Urinary bladder (tissue), 4 donors: Measurements from ENCODE around the gene TCFL5. TPM values are rescaled to one million over a fixed set of nuclear protein-coding genes. Genes with fewer than 3 reads are reported as not detected.
"Not testable (repeated sequence)": the region's sequence is repeated elsewhere in the genome, so short reads cannot be mapped to it uniquely, and the experiment has no call there.

Experiments used
- DNase-seq: peaks from one replicate; pipeline ENCODE4 v3.0.0-alpha.2; 2015; ENCODE audit errors: extremely low spot score
- H3K27ac ChIP-seq: one replicate; pipeline ENCODE4 v1.5.1; 2013; ENCODE audit warnings: low read depth, mild to moderate bottlenecking, moderate library complexity
- H3K36me3 ChIP-seq: one replicate; pipeline ENCODE4 v1.6.1; 2013; ENCODE audit warnings: mild to moderate bottlenecking, moderate library complexity; ENCODE audit not compliant: insufficient read depth
- H3K4me1 ChIP-seq: one replicate; pipeline ENCODE4 v1.6.1; 2013; ENCODE audit warnings: mild to moderate bottlenecking, moderate library complexity; ENCODE audit not compliant: insufficient read depth
- H3K4me3 ChIP-seq: one replicate; pipeline ENCODE4 v1.5.1; 2013; ENCODE audit warnings: low read depth, low read length
- WGBS: extraction: QIAGEN DNeasy Blood & Tissue Kit; methylation state at CpG from one replicate; pipeline ENCODE4 v1.1.7; 2013; 5-methylcytosine and 5-hydroxymethylcytosine counted together
- polyA plus RNA-seq: library from polyadenylated mRNA; stranded (reverse); fragments of 200-250 nt; gene quantifications from one replicate; pipeline ENCODE4 v1.2.3, GENCODE V29; 2013
- total RNA-seq: library from RNA; depleted of rRNA; stranded (reverse); fragments of >200 nt; gene quantifications from one replicate; pipeline ENCODE4 v1.2.3, GENCODE V29; 2014
- donor health status: healthy with polysubstance abuse.
- donor health status: healthy.

The TCFL5 gene
- total and polyA plus RNA-seq, 2 donors: 10.7 to 21.0 TPM

- H3K27ac ChIP-seq: no peak overlapping the region
- 92% methylated on average over 37 of the region's 37 CpGs for WGBS
Measured at GRCh38 chr20:62880147-62880934, 18.7 kb upstream of the TCFL5 start.

GRCh38 chr20:62879275-62880146, 17.9 kb upstream of the TCFL5 start:
- no peak for DNase-seq
- H3K36me3 ChIP-seq: peaks cover 3% of the 10 kb centered on the region
- WGBS: 68% methylated on average over 80 of the region's 80 CpGs
- H3K4me1 ChIP-seq: no peaks in the 10 kb centered on the region
- no peak overlapping the region for H3K4me3 ChIP-seq
- H3K27ac ChIP-seq: no peak overlapping the region

More at GRCh38 chr20:62880147-62880934, 18.7 kb upstream of the TCFL5 start:
- Histone ChIP-seq H3K36me3 (peaks cover 3% of the 10 kb centered on the region), H3K4me3 (no peak overlapping the region), H3K4me1 (no peaks in the 10 kb centered on the region)
- no peak for DNase-seq

DNA sequence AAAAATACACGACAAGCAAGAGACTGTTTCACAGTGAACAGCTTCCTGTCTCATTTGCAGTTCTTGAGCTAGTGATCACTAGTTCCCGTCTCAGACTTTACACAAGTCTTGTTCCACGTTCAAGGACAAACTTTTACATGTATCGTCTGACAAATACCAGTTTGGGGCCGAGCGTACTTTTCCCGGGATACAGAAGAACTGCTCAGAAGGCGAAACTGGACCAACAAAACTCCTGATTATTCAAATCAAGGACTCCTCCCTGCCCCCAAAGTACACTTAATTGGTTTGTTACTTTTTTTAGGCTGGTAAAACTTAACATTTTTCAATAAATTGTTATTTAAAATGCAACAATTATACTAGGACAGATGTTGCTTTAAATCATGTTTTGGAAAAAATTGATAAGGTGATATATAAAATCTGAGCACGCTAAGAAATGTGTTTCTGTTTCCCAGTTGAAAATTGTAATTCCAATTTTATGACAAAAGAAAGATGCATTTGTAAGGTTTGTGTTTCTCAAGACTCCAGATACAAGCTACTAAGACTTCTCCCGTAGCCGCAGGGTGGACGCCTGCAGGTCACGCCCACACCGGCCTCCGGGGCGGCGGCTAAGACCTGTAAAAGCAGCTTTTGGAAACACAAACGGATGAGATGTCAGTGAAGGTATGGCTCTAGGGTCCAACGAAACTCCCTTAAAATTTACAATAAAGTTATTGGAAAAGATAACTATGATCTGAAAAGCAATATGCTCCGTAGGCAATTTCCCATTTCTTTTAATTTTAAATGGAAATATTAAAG, 16.8 kb upstream of the TCFL5 start:
- WGBS: 92% methylated on average over 20 of the region's 20 CpGs
- peaks cover 3% of the 10 kb centered on the region for H3K36me3 ChIP-seq
- no peaks in the 10 kb centered on the region for H3K4me1 ChIP-seq
- H3K4me3 ChIP-seq: no peak overlapping the region
- no peak for DNase-seq
- H3K27ac ChIP-seq: no peak overlapping the region

- DNase-seq: no peak
- Histone ChIP-seq H3K4me3 (no peak overlapping the region), H3K4me1 (no peaks in the 10 kb centered on the region), H3K36me3 (peaks cover 3% of the 10 kb centered on the region), H3K27ac (peak overlapping the region; percentile 47)
- 51% methylated on average over 48 of the region's 48 CpGs for WGBS
Measured at GRCh38 chr20:62876902-62877816, 15.5 kb upstream of the TCFL5 start.

GRCh38 chr20:62876501-62876901, 14.9 kb upstream of the TCFL5 start:
- H3K4me1 ChIP-seq: no peaks in the 10 kb centered on the region

DNA sequence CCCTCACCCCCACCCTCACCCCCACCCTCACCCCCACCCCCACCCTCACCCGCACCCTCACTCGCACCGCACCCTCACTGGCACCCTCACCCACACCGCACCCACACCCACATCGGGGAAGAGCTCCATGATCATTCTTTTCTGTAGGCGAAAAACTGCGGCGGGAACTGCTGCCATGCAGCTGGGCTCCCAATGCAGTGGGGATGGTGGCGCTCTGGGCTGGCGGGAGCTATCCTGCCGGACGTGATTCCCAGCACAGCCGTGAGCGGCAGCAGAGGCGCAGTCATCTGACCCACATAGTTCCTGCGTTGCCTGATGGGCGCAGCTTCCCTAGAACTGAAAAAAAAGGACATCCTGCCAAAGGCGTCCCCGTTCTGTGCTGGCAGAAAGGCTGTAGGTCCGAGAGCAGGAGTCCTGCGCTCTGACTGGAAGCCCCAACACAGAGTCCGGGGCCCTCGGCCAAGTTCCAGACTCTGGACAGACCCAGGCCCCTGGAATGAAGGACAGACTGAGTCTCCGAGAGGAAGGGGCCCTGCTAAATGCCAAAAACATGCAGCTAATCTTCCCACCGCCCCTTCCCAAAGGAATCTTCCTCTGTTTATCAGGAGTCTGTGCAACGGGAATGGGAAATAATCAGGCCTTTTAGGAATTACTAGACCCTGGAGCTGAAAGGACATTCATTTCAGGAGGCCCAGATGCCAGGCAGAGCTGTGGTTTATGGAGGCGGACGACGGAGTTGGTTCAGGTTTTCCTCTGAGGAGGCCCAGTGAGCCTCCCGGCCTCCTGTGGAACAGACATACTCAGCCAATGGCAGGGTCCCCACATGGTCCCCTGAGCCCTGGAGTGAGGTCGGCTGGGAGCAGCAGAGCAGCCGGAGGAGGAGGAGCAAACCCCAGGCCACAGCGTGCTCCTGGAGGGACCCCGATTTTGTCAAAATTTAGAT, 14.1 kb upstream of the TCFL5 start:
- DNase-seq: no peak
- Histone ChIP-seq H3K27ac (peak overlapping the region; percentile 0), H3K4me1 (no peaks in the 10 kb centered on the region), H3K36me3 (no peaks in the 10 kb centered on the region), H3K4me3 (no peak overlapping the region)
- WGBS: 35% methylated on average over 34 of the region's 34 CpGs

More at GRCh38 chr20:62876501-62876901, 14.9 kb upstream of the TCFL5 start:
- peaks cover 3% of the 10 kb centered on the region for H3K36me3 ChIP-seq
- 61% methylated on average over 13 of the region's 13 CpGs for WGBS
- H3K4me3 ChIP-seq: no peak overlapping the region
- DNase-seq: no peak
- H3K27ac ChIP-seq: peak overlapping the region; percentile 47

DNA sequence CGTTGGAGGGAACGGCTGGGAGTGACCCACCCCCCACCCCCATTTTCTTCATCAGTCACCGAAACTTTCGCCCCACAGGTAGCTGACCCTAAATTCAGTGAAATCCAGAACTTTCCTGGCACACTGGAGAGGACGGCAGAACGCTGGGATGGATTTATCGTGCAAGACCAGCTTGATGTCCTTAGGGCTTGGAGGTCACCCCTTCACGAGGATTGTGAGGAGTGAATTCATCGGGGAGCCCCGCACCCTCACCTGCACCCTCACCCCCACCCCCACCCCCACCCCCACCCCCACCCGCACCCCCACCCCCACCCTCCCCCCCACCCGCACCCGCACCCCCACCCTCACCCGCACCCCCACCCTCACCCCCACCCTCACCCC, 13.3 kb upstream of the TCFL5 start:
- WGBS: 91% methylated on average over 10 of the region's 14 CpGs
- no peak for DNase-seq
- Histone ChIP-seq H3K27ac (no peak overlapping the region), H3K4me3 (no peak overlapping the region), H3K4me1 (no peaks in the 10 kb centered on the region), H3K36me3 (no peaks in the 10 kb centered on the region)

GRCh38 chr20:62873681-62874031, 12.0 kb upstream of the TCFL5 start:
- WGBS: 6% methylated on average over 15 of the region's 15 CpGs
- H3K27ac ChIP-seq, H3K4me1 ChIP-seq, H3K4me3 ChIP-seq, H3K36me3 ChIP-seq, DNase-seq: not testable (repeated sequence)

- Histone ChIP-seq H3K27ac (no peak overlapping the region), H3K4me1 (no peaks in the 10 kb centered on the region), H3K36me3 (no peaks in the 10 kb centered on the region), H3K4me3 (no peak overlapping the region)
- 68% methylated on average over 7 of the region's 7 CpGs for WGBS
- no peak for DNase-seq
Measured at GRCh38 chr20:62873280-62873679, 11.7 kb upstream of the TCFL5 start.

DNA sequence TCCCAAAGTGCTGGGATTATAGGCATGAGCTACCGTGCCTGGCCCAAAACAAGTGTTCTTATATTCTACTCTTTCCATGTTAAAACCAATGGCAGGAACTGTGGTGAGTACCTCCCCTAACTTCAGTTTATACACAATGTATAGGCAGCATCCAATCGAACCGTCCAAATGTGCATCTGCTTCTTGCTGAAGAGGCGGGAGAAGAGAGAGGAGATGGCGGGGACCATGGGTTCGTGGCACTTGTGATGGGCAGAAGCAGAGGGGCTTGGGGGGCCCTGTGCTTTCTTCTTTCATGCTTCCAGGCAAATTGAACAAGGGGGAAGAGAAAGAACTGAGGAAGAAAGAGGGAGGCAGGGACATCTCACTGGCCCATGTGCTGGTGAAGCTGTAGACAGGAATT, 11.2 kb upstream of the TCFL5 start:
- no peak overlapping the region for H3K4me3 ChIP-seq
- no peaks in the 10 kb centered on the region for H3K36me3 ChIP-seq
- no peak for DNase-seq
- H3K27ac ChIP-seq: no peak overlapping the region
- H3K4me1 ChIP-seq: no peaks in the 10 kb centered on the region
- 87% methylated on average over 6 of the region's 6 CpGs for WGBS

DNA sequence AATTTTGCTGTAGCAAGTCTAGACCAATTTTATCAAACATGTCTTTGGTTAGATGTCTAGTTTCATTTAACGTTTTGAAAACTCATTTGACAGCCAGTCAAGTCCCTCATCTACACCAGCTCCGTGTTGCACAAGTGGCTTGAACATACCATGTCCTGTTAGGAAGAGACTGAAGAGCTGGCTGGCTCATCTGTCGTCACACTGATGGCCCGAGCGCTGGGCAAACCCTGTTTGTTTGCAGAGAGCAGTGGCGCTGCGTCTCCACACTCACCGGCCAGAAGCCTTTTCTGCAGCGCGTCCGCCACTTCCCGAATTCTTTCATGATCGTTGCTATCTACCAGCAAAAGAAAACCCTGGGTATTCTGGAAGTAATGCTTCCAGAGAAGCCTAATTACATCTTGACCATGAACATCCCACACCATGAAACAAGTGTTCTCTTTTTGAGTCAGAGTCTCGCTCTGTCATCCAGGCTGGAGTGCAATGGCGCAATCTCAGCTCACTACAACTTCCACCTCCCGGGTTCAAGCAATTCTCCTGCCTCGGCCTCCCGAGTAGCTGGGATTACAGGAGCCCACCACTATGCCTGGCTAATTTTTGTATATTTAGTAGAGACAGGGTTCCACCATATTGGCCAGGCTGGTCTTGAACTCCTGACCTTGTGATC, 10.7 kb upstream of the TCFL5 start:
- H3K4me3 ChIP-seq: no peak overlapping the region
- no peak for DNase-seq
- WGBS: 82% methylated on average over 18 of the region's 18 CpGs
- H3K4me1 ChIP-seq: no peaks in the 10 kb centered on the region
- no peaks in the 10 kb centered on the region for H3K36me3 ChIP-seq
- H3K27ac ChIP-seq: no peak overlapping the region
